Stimulated activated CD4-positive, alpha-beta T cell treated with anti-CD3 and anti-CD28 coated beads, Interleukin-1b, Interleukin-23, amount 100 ng/mL, for 24 hours (primary cell): ENCODE data around the gene CDKN2A.

Source experiments
- DNase-seq, 4 experiments: peaks; one replicate each; pipeline ENCODE4 v3.0.0-alpha.2; 2020; ENCODE audit warnings: low read depth in 4 of 4, low spot score in 1 of 4

The CDKN2A gene

GRCh38 chr9:22008384-22008716 lies 14.2 kb upstream of the CDKN2A start:
- no peak for DNase-seq

GRCh38 chr9:22005702-22006606 lies 11.8 kb upstream of the CDKN2A start:
- DNase-seq = no peak

DNA sequence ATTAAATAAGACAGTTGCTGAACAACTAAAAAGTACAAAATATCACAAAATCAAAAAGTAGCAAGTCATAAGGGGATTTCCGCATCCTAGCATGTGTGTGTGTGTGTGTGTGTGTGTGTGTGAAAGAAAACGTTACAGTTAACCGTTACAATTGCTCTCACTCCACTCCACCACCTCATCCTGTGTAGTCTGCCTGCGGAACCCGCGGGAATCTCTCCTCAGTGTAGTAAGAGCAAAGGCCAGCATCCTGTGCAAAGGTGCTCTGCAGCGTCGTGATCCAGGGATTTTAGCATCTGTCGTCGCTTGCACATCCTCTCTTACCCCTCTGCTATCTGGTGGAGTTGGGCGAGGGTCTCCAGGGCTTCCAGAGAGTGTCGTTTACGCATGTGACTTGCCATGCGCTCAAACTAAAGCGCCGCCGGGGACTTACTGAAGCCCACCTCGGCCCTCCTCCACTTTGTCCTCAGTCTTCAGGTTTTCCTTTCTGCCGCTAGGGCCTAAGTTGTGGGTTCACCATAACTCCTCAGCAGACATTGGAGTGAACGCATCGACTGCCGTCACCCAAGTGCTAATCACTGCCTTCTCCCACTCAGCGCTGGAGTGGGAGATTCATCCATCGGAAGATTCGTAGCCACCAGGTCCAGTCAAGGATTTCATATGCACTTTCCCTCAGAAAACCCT lies 11.0 kb upstream of the CDKN2A start:
- DNase-seq = no peak

DNA sequence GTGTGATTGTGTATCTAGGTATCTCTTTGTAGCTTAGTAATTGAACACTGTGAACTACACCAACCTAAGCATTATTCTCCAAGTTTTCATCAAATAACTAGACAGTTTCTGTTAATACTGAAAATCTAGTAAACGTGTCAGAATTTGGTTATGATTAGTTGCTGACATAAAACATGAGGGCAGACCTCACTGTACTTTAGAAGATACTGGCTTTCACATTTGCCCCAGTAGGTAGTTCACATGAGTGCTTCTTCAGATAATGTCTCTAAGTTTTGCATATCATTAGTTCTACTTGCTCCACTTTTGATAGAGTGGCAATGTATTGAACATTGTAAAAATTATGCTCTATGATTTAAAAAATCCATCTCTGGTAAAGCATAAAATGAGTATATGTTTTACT lies 7.8 kb upstream of the CDKN2A start:
- DNase-seq = no peak

- no peak for DNase-seq
These were observed 3.8 kb upstream of the CDKN2A start for GRCh38 chr9:21998026-21998425.

DNA sequence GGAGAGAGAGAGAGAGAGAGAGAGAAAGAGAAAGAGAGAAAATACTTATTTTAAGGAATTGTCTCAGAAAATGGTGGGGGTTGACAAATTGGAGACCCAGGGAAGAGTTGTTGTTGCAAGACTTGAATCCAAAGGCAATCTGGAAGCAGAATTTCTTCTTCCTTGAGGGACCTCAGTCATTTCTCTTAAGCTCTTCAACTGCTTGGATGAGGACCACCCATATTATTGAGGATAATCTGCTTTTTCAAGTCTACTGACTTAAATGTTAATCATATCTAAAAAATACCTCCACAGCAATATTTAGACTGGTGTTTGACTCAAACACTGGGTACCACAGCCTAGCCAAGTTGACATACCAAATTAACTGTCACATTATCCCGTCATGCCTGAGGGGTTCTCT lies 3.3 kb upstream of the CDKN2A start:
- no peak for DNase-seq

- no peak for DNase-seq
These were observed 2.7 kb upstream of the CDKN2A start for GRCh38 chr9:21996858-21997257.

DNA sequence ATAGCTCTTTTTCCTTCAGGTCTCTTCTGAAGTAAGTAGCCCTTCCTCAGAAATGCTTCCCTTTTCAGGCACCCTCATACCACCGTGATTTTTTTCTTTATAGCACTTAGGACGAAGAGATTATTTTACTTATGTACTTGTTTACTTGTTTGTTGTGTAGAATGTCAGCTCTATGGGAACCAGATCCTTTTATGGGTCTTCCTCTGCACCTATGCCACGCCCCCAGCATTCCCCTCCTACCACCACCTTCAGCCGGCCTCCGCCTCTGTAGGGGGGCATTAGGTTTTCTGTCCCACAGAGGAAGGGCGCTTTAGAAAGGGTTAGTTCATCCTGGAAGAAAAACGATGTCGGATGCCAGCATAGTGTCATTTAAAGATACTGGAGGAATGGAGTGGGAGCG lies 2.2 kb upstream of the CDKN2A start:
- DNase-seq = no peak

- DNase-seq = no peak
These were observed 1.6 kb upstream of the CDKN2A start for GRCh38 chr9:21995666-21996398.

DNA sequence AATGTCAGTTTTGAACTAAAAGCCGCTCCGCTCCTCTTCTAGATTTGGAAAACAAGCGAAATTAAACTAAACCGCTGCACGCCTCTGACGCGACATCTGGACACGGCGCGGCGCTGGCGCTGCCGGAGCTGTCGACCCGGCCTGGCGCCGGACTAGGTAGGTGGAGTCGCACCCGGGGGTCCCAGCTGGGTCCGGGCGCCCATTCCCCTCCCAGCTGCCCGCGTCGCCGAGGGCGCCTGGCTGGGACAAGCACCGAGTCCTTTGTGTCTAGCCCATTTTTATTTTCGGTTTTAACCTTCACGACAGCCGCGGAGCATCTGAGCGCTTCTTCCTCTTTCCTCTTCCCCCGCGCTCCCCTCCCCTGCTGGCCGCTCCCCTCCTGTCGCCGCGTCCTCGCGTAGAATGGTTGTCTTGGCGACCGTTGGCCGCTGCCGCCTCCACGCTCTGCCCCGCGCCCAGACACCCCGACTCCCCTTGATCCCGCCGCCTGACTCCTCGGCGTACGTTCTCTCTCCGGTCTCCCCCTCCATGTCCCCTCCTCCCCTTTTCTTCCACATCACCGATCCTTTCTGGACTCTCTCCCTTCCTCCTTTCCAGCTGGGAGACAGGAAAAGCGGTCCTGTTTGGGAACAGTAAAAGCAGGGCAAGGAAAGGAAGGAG lies 944 bp upstream of the CDKN2A start:
- no peak for DNase-seq

GRCh38 chr9:21994556-21995005 lies 389 bp upstream of the CDKN2A start, which contains the start of gene CDKN2B-AS1:
TSS of gene CDKN2B-AS1 (plus strand) at chr9:21994791.
- DNase-seq = no peak

DNA sequence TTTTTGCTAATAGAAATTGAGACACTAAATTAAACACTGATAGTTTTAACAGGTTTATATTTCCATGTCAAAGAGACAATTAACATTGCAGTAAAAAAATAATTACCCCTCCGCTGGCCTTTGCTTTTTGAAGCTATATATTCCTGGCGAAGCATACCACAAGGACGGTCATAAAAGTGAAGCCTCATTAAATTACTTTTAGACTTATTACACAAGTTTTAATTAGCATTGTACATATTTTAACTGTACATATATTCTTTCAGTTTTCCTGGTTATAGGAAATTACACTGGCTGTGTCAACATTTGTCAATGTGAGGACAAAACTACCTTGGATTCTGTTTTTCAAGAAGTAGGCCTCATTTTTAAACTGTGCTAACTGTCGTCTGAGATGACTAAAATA lies 1.2 kb downstream of the CDKN2A start:
- no peak for DNase-seq

DNA sequence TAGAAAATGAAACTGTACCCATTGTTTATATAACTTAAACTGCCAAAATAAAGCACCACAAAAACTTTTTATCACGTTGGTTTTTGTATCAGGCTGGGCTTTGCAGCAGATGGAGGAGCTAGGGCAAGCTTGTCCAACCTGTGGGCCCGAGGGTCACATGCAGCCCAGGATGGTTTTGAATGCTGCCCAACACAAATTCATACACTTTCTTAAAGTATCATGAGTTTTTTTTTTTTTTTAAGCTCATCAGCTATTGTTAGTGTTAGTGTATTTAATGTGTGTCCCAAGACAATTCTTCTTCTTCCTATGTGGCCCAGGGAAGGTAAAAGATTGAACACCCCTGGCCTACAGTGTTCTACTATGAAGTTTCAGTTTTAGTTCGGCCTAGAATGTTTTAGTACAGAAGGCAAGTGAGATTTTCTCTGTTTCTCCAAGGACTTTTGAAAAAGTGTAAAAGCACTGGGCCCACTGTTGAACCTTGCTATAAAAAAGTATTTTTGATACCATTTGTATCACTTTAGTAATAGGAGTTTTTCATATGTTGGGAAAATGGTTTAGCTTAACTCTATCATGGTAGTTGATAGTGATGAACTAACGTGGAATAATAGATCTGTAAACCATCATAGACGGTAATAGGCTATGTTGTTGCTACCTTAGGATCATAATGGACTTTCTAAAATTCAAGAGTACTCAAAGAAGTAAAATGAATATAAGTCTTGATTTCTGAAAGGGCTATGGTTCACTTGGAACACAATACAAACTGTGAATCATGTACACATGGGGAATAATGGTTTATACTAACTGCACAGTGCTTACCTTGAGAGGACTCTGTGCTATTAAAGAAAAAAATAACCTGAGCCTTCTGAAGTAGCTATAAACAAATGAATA lies 2.9 kb downstream of the CDKN2A start:
- no peak for DNase-seq

DNA sequence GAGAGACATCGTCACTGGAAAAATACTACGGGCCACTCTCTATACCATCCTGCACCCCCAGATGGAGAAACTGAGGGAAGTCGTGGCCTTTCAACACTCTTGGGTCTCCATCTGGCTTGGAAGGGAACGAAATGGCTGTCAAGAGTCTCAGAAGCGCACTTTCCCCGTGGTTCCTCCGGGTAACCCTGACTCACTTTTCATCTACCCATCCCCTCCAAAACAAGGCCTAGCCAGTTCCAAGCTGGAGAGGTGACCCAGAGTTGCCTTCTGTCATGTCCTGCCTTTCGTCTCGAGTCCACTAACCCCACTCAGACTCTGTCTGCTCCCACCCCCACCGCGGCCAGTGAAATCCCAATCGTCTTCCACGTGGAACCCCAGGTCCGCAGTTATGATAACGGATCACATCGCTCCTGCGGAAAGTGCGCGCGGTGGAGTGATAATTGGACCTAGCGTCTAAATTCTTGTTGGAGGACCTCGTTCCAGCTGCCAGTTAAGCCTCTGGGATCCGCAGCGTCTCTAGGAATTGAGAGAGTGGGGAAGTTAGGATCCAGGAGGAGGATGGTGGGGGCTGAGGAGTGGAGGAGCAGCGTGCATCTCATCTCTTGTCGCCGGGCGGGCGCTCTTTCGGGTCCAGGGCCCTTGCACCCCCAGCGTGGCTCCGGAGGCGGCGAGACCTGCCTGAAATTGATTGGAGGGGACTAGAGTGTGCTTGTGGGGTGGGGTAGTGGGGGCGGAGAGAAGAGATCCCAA lies 4.6 kb downstream of the CDKN2A start:
- DNase-seq = no peak

GRCh38 chr9:21988056-21988990 lies 5.9 kb downstream of the CDKN2A start:
- no peak for DNase-seq

DNA sequence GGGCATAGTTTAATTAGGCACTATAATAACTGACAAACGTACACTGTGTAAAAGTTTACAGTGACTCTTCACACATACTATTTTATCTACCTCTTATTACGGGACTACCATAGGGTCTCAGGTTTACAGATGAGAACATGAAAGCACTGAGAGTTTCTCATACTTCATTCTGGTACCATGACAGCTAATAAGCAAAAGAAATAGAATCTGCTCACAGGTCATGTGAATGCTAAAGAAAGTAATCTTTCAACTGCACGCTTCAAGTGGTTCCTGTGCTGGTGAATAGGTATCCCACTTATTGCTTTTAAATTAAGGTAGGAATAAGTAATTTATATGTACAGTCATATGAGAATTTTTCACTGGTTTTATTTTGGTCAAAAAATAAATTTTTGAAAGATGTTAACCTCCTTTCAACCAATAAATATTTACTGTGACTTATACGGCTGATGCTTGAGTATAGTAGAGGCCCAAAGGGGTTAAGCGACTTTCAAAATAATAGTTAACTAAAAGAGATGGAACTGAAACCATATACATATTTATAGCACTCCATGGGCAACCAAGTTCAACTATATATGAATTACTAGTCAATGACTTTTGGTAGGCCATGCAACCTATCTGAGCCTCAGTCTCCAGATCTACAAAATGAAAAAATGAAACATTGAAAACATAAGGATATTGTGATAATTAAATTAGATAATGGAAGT lies 8.1 kb downstream of the CDKN2A start:
- DNase-seq = no peak

DNA sequence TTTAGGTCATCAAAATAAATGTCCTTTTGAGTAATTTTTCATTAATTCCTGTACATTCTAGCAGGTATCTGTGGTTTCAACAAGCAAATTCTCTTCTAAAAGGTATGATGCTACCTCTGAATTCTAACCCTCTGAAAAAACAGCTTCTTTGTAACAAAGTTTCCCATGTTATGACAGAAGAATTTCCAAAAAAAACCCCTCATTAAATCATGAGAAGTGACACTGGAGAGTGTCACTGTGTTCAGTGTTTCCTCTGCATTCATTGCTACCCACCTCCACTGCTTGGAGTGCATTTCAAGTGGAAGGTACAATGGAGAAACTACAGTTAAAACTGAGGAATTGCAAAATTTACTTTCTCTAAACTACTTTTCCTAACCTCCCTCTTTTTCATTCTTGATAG lies 10.1 kb downstream of the CDKN2A start:
- no peak for DNase-seq

DNA sequence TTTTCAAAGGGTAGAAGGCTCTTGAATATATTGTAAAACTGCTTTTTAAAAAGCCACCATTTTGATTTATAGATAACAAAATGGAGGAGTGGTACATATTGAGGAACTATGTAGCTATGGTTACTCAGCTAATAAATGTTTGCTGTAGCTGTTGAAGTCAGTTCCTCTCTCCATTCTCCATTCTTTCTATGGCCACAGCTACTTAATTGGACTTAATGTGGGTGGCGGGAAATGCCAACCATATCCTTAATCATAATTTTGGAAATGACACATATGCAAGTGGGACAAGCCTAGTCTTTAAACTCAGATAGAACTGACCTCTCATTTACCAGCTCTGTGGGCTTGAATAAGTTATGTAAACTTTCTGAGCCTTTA lies 10.6 kb downstream of the CDKN2A start:
- no peak for DNase-seq
